Osteoblast (primary cell): ENCODE measurements around the gene TRPV4. TPM values are rescaled to one million over a fixed set of nuclear protein-coding genes. Genes with fewer than 3 reads are reported as not detected.

Experiments
- DNase-seq: peaks from one replicate; pipeline ENCODE4 v3.0.0; 2011; ENCODE audit warnings: low spot score, mixed read lengths; ENCODE audit not compliant: insufficient read length; ENCODE audit errors: missing footprints
- H2AFZ ChIP-seq: 2 replicates; pipeline ENCODE4 v1.6.0; 2011; ENCODE audit warnings: mild to moderate bottlenecking, low read length
- H3K27ac ChIP-seq: 2 replicates; pipeline ENCODE4 v1.5.1; 2011; ENCODE audit warnings: mild to moderate bottlenecking, low read depth, low read length, moderate library complexity
- H3K27me3 ChIP-seq: 2 replicates; pipeline ENCODE4 v1.6.0; 2012; ENCODE audit warnings: mild to moderate bottlenecking, control low read depth, inconsistent platforms, low read length, moderate library complexity; ENCODE audit not compliant: insufficient read depth
- H3K36me3 ChIP-seq: 2 replicates; pipeline ENCODE4 v1.5.1; 2011; ENCODE audit warnings: mild to moderate bottlenecking, low read length, control low read depth, moderate library complexity; ENCODE audit not compliant: insufficient read depth
- H3K4me1 ChIP-seq: 2 replicates; pipeline ENCODE4 v1.5.1; 2011; ENCODE audit warnings: mild to moderate bottlenecking, low read length, control low read depth, moderate library complexity; ENCODE audit not compliant: insufficient read depth
- H3K4me2 ChIP-seq: 2 replicates; pipeline ENCODE4 v1.6.0; 2011; ENCODE audit warnings: mild to moderate bottlenecking, low read length; ENCODE audit not compliant: insufficient read depth
- H3K4me3 ChIP-seq: fragments of 200-600 bp; sonication (generic); 3 replicates; pipeline ENCODE4 v1.5.1; 2012; ENCODE audit warnings: mild to moderate bottlenecking, low read length, inconsistent platforms; ENCODE audit not compliant: insufficient read depth
- H3K79me2 ChIP-seq: 2 replicates; pipeline ENCODE4 v1.6.0; 2012; ENCODE audit warnings: mild to moderate bottlenecking, low read length, control low read depth, inconsistent platforms; ENCODE audit not compliant: insufficient read depth
- H3K9me3 ChIP-seq: 2 replicates; pipeline ENCODE4 v1.5.1; 2011; ENCODE audit warnings: low read depth, low read length, control low read depth
- H4K20me1 ChIP-seq: 2 replicates; pipeline ENCODE4 v1.6.0; 2012; ENCODE audit warnings: mild to moderate bottlenecking, low read length, control low read depth; ENCODE audit not compliant: insufficient read depth
- total RNA-seq: library from RNA; depleted of rRNA; stranded (reverse); fragments of >200 nt; gene quantifications from 2 replicates; pipeline ENCODE4 v1.2.3, GENCODE V29; 2012
- TF ChIP-seq, protein P1 (sequence below): IDR thresholded peaks from 2 replicates; pipeline ENCODE4 v1.5.1; 2011; ENCODE audit warnings: mild to moderate bottlenecking, low read depth, low read length, moderate library complexity; ENCODE audit errors: extremely low read depth

The TRPV4 gene
- total RNA-seq, 1 donor = 5.8 TPM

DNA sequence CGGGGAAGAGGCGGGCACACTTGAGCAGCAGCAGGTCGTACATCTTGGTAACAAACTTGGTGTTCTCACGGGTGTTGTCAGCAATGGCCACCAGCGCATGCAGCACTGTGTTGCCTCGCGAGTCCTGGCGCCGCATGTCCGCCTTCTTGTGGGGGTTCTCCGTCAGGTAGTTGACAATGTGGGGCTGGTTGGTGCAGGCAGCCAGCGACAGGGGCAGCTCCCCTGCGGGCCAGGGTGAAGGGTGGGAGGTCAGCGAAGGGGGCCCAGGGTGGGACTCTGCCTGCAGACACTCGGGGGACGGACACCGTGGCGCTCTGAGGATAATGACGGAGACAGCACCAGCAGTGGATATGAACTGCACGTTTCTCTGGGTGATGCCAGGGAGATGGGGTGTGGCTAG lies 34.5 kb downstream of the TRPV4 start:
- H4K20me1 ChIP-seq = no peaks in the 10 kb centered on the region
- no peaks in the 10 kb centered on the region for H3K9me3 ChIP-seq
- no peaks in the 10 kb centered on the region for H3K36me3 ChIP-seq
- no peak overlapping the region for H3K27ac ChIP-seq
- H2AFZ ChIP-seq = no peak overlapping the region
- no peaks in the 10 kb centered on the region for H3K27me3 ChIP-seq
- H3K4me3 ChIP-seq = no peak overlapping the region
- TF ChIP-seq, protein P1, sequence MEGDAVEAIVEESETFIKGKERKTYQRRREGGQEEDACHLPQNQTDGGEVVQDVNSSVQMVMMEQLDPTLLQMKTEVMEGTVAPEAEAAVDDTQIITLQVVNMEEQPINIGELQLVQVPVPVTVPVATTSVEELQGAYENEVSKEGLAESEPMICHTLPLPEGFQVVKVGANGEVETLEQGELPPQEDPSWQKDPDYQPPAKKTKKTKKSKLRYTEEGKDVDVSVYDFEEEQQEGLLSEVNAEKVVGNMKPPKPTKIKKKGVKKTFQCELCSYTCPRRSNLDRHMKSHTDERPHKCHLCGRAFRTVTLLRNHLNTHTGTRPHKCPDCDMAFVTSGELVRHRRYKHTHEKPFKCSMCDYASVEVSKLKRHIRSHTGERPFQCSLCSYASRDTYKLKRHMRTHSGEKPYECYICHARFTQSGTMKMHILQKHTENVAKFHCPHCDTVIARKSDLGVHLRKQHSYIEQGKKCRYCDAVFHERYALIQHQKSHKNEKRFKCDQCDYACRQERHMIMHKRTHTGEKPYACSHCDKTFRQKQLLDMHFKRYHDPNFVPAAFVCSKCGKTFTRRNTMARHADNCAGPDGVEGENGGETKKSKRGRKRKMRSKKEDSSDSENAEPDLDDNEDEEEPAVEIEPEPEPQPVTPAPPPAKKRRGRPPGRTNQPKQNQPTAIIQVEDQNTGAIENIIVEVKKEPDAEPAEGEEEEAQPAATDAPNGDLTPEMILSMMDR = no peak
- peaks cover 15% of the 10 kb centered on the region for H3K4me1 ChIP-seq
- no peak for DNase-seq
- H3K79me2 ChIP-seq = no peaks in the 10 kb centered on the region
- H3K4me2 ChIP-seq = no peak overlapping the region

DNA sequence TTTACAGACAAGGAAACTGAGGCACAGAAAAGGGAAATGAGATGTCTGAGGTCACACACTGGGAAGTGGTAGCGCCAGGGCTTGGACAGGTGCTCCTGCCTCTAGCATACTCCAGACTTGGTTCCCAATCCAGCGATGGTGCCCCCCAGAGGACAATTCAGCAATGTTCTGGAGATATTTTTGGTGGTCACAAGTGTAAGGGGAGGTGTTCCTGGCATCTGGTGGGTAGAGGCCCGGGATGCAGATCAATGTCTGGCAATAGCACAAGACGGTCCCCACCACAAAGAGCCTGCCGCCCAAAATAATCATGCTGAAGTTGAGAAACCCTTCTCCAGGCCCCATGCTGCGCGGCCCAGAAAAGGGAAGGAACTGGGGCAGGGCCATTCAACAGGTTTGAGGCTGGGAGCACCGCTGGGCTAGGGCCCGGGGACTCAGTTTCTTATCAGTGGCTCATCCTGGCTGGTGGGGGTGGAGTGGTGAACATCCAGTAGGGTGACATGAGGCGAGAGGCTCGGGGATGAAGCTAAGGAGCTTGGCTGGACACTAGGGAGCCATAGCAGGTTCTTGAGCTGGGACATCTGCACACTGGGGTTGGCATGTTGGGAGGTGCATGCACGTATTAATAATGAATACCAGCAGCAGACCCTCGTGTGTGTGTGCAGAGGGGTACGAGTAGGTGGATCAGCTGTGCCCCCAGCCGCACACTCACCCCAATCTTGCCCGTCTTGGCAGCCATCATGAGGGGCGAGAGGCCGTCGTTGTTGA lies 35.1 kb downstream of the TRPV4 start:
- no peaks in the 10 kb centered on the region for H3K79me2 ChIP-seq
- H4K20me1 ChIP-seq = no peaks in the 10 kb centered on the region
- H3K4me1 ChIP-seq = peaks cover 15% of the 10 kb centered on the region
- H3K36me3 ChIP-seq = no peaks in the 10 kb centered on the region
- DNase-seq = peak; percentile 74
- H3K4me3 ChIP-seq = no peak overlapping the region
- H3K4me2 ChIP-seq = no peak overlapping the region
- no peaks in the 10 kb centered on the region for H3K27me3 ChIP-seq
- no peak overlapping the region for H2AFZ ChIP-seq
- H3K9me3 ChIP-seq = no peaks in the 10 kb centered on the region
- H3K27ac ChIP-seq = no peak overlapping the region
- TF ChIP-seq, protein P1 = peak; percentile 25

DNA sequence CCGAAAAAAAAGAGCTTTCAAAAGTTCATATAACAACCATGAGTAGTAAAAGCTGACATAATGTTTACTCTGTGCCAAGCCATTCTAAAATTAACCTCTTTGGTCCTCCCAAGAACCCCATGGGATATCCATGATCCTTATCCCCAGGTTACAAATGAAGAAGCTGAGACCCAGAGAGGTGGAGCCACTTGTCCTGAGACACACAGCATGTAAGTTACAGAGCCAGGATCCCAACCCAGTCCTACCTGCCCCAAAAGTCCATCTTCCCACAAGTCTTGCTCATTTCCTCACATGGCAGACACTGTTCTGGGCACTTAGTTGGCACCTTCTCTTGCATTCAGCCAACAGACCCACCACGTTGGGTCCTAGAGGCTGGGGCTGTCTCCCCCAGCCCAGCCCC lies 37.1 kb downstream of the TRPV4 start:
- no peak overlapping the region for H3K27ac ChIP-seq
- no peak overlapping the region for H3K4me2 ChIP-seq
- H2AFZ ChIP-seq = no peak overlapping the region
- TF ChIP-seq, protein P1 = no peak
- H3K79me2 ChIP-seq = no peaks in the 10 kb centered on the region
- H3K9me3 ChIP-seq = no peaks in the 10 kb centered on the region
- no peaks in the 10 kb centered on the region for H3K36me3 ChIP-seq
- no peak overlapping the region for H3K4me3 ChIP-seq
- no peaks in the 10 kb centered on the region for H3K27me3 ChIP-seq
- peak; percentile 68 for DNase-seq
- peaks cover 15% of the 10 kb centered on the region for H3K4me1 ChIP-seq
- H4K20me1 ChIP-seq = no peaks in the 10 kb centered on the region

DNA sequence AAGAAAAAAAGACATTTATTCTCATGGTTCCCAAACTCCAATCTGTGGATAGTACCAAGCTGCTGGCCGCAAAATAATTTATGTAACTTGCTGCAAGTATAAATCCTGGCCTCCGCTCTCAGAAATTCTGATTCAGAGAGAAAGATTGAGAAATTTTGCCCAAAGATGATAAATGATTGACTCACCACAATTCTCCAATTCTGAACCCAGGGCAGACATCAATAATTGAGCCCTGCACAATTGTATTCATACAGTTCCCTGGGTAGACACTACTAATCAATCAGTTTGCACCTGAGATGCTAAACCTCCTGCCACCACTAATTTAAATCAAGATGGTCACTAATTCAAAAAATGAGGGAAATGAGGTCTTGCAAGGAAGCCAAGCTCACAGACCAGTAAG lies 38.2 kb downstream of the TRPV4 start:
- Histone ChIP-seq H3K36me3 (no peaks in the 10 kb centered on the region), H3K27me3 (no peaks in the 10 kb centered on the region), H3K79me2 (no peaks in the 10 kb centered on the region), H3K4me2 (peak overlapping the region; percentile 33), H3K4me3 (no peak overlapping the region), H3K4me1 (peaks cover 15% of the 10 kb centered on the region), H2AFZ (no peak overlapping the region), H3K27ac (no peak overlapping the region), H4K20me1 (no peaks in the 10 kb centered on the region), H3K9me3 (no peaks in the 10 kb centered on the region)
- peak; percentile 93 for DNase-seq
- TF ChIP-seq, protein P1 = no peak
